Loucy (cell line): Measurements from ENCODE around the gene PIAS1.

Experiments
- EZH2phosphoT487 ChIP-seq: fragments of 200-600 bp; IDR thresholded peaks from 2 replicates; pipeline ENCODE4 v1.6.1; 2018; ENCODE audit warnings: antibody characterized with exemption, mild to moderate bottlenecking, moderate library complexity, borderline replicate concordance
- TF ChIP-seq, protein P1 (sequence below): fragments of 200-600 bp; sonication (generic); conservative IDR thresholded peaks from 2 replicates; pipeline ENCODE4 v1.5.1; 2014; ENCODE audit warnings: mild to moderate bottlenecking, antibody characterized with exemption, low read length

DNA sequence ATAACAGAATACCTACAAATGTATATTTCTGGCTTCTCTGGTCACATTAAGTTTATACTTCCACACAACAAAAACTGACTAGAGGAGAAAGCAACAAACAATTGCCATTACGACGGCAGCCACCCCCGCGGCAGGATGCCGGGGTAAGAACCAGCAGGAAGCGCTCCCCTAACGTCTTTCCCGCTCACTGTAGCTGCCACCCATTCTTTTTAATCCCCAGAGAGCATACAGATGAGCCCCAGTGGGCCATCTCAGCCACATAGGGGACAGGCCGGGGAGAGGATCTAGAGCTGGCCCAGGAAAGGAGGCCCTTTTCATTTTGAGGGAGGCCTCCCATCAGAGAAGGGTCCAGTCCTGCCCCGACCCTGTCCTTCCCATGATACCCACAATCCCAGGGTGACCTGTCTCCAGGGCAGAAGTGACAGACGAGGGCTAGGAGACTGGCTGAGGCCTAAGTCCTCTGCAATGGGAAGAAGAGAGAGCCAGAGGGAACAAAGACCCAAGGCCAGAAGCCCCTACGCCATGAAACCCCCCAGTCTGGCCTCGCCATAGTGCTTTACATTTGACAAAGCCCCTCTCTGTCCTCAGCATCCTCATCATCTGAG lies 154.6 kb downstream of the PIAS1 start:
- TF ChIP-seq, protein P1, sequence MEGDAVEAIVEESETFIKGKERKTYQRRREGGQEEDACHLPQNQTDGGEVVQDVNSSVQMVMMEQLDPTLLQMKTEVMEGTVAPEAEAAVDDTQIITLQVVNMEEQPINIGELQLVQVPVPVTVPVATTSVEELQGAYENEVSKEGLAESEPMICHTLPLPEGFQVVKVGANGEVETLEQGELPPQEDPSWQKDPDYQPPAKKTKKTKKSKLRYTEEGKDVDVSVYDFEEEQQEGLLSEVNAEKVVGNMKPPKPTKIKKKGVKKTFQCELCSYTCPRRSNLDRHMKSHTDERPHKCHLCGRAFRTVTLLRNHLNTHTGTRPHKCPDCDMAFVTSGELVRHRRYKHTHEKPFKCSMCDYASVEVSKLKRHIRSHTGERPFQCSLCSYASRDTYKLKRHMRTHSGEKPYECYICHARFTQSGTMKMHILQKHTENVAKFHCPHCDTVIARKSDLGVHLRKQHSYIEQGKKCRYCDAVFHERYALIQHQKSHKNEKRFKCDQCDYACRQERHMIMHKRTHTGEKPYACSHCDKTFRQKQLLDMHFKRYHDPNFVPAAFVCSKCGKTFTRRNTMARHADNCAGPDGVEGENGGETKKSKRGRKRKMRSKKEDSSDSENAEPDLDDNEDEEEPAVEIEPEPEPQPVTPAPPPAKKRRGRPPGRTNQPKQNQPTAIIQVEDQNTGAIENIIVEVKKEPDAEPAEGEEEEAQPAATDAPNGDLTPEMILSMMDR, result no peak
- no peak for TF ChIP-seq EZH2phosphoT487
